ENCODE measurements around the gene MYEF2. TPM values are rescaled to one million over a fixed set of nuclear protein-coding genes. Genes with fewer than 3 reads are reported as not detected.

MYEF2 gene
- total RNA-seq, 4 donors from 2014 or later = 10.4 to 158 (median 27.8) TPM

DNA sequence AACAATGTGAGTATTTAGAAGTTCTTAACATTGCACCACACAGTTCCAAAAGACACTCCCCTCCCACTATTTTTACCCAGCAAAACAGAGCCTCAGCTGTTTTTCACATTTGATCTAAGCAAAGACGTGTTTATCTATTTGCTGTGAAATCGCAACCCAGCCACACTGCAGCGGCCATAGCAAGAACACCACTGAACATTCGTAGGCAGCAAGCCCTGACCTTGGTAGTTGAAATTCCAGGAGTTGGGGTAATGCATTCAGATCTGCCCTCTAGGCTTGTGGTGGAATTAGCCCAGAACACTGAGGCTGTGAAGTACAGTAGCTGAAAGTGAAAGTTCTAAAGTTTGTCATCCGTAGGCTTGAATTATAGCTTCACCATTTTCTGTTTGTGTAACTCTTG, 74.4 kb downstream of the MYEF2 start:
- no peaks in the 10 kb centered on the region for H3K9me3 ChIP-seq
- 57 to 65% methylated on average over 1 to 5 of the region's 5 CpGs for WGBS, 2 donors (ENCODE audit: low coverage in 1 of 2)
- in situ Hi-C loops (cut with MboI; ENCODE audit: low pct_ligation_motif_present in 1 of 4, low pct_unique_long_range_greater_than_20kb in 1 of 4, low sequenced_read_pairs in 3 of 4) = no loop called here
- DNase-seq = no peak
- peaks cover 0 to 3% (median 0%) of the 10 kb centered on the region in 4 donors for H3K4me1 ChIP-seq
- TF ChIP-seq CTCF (IDR thresholded peaks at IDR 0.05) (no peak), POLR2A (IDR thresholded peaks at IDR 0.05) (no peak), EP300 (IDR thresholded peaks at IDR 0.05; ENCODE audit: low read depth) (no peak), POLR2AphosphoS5 (IDR thresholded peaks at IDR 0.05) (no peak)
- no peaks in the 10 kb centered on the region for H3K36me3 ChIP-seq
- intact Hi-C loops (cut with DNase I; ENCODE audit: low total_unique reads) = no loop called here
- no peak overlapping the region for H3K4me3 ChIP-seq
- H3K27me3 ChIP-seq = no peaks in the 10 kb centered on the region
- H3K27ac ChIP-seq = no peak overlapping the region

DNA sequence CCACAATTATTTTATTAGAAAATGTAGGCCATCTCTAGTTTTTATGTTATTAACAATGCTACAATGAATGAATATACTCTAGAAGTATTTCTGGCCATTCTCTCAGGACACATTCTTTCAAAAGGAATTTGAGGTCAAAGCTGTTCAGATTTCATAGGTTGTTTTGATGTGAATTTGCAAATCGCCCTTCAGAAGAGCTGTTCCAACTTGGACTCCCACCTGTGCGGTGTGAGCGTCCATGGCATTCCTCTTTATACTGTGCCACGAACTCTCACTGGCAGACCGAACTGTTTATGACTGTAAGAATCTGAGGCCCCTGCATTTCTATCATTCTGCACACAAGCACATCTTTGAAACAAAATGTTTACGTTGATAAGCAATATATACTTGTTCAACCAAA, 75.9 kb downstream of the MYEF2 start:
- in situ Hi-C loops (cut with MboI; ENCODE audit: low pct_ligation_motif_present in 1 of 4, low pct_unique_long_range_greater_than_20kb in 1 of 4, low sequenced_read_pairs in 3 of 4) = no loop called here
- Histone ChIP-seq H3K9me3 (no peaks in the 10 kb centered on the region), H3K4me1 (peaks cover 0 to 3% (median 0%) of the 10 kb centered on the region in 4 donors), H3K4me3 (no peak overlapping the region), H3K27ac (no peak overlapping the region), H3K36me3 (no peaks in the 10 kb centered on the region), H3K27me3 (no peaks in the 10 kb centered on the region)
- no peak for DNase-seq
- TF ChIP-seq POLR2A (IDR thresholded peaks at IDR 0.05) = no peak
- TF ChIP-seq CTCF (IDR thresholded peaks at IDR 0.05) = no peak
- TF ChIP-seq POLR2AphosphoS5 (IDR thresholded peaks at IDR 0.05) = no peak
- intact Hi-C loops (cut with DNase I; ENCODE audit: low total_unique reads) = no loop called here
- WGBS, 2 donors (ENCODE audit: low coverage in 1 of 2) = 78 to 89% methylated on average over 3 to 6 of the region's 6 CpGs

- intact Hi-C loops (cut with DNase I; ENCODE audit: low total_unique reads) = no loop called here
- Histone ChIP-seq H3K27me3 (no peaks in the 10 kb centered on the region), H3K4me1 (peaks cover 0 to 3% (median 0%) of the 10 kb centered on the region in 4 donors), H3K9me3 (no peaks in the 10 kb centered on the region), H3K27ac (no peak overlapping the region), H3K4me3 (no peak overlapping the region), H3K36me3 (no peaks in the 10 kb centered on the region)
- in situ Hi-C loops (cut with MboI; ENCODE audit: low pct_ligation_motif_present in 1 of 4, low pct_unique_long_range_greater_than_20kb in 1 of 4, low sequenced_read_pairs in 3 of 4) = no loop called here
- no peak for DNase-seq
- 52 to 55% methylated on average over 6 of the region's 6 CpGs for WGBS, 2 donors (ENCODE audit: low coverage in 1 of 2)
- TF ChIP-seq CTCF (IDR thresholded peaks at IDR 0.05) = no peak
- TF ChIP-seq POLR2A (IDR thresholded peaks at IDR 0.05) = no peak
- no peak for TF ChIP-seq POLR2AphosphoS5 (IDR thresholded peaks at IDR 0.05)
- TF ChIP-seq EP300 (IDR thresholded peaks at IDR 0.05; ENCODE audit: low read depth) = no peak
Measured at GRCh38 chr15:48101376-48101961, 76.6 kb downstream of the MYEF2 start.

DNA sequence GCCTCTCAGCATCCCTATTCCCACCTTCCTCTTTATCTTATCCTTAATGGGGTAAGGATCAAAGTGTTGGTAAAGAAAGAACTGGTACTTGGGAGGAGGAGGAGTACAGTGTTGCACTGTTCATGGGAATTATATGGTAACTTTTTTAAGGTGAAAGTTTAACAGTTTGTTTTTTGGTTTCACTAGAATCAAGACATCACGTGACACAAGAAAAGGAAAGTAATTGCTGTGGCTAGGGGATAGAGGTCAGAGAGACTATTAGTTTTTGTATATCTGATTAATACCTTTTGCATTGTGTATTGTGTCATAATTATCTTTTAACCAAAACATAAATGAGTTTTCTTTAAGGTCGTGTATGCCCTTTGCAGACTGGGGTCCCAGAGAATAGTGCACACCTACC, 80.8 kb downstream of the MYEF2 start:
- Histone ChIP-seq H3K27me3 (no peaks in the 10 kb centered on the region), H3K4me1 (peaks cover 0 to 3% (median 0%) of the 10 kb centered on the region in 4 donors), H3K4me3 (no peak overlapping the region), H3K36me3 (no peaks in the 10 kb centered on the region), H3K9me3 (no peaks in the 10 kb centered on the region), H3K27ac (no peak overlapping the region)
- DNase-seq = no peak
- in situ Hi-C loops (cut with MboI; ENCODE audit: low pct_ligation_motif_present in 1 of 4, low pct_unique_long_range_greater_than_20kb in 1 of 4, low sequenced_read_pairs in 3 of 4) = no loop called here
- intact Hi-C loops (cut with DNase I; ENCODE audit: low total_unique reads) = no loop called here
- 81 to 83% methylated on average over 1 to 2 of the region's 2 CpGs for WGBS, 2 donors (ENCODE audit: low coverage in 1 of 2)
- TF ChIP-seq EP300 (IDR thresholded peaks at IDR 0.05; ENCODE audit: low read depth) (no peak), CTCF (IDR thresholded peaks at IDR 0.05) (no peak), POLR2A (IDR thresholded peaks at IDR 0.05) (no peak), POLR2AphosphoS5 (IDR thresholded peaks at IDR 0.05) (no peak)
